Stimulated activated CD8-positive, alpha-beta memory T cell treated with anti-CD3 and anti-CD28 coated beads, Interleukin-12 subunit alpha, Interleukin-12 subunit beta, amount 100 ng/mL, for 1 hour (primary cell): Measurements from ENCODE around the gene MUC5AC.
"Not testable (repeated sequence)": the region's sequence is repeated elsewhere in the genome, so short reads cannot be mapped to it uniquely, and the experiment has no call there.

Source experiments
- DNase-seq: peaks from one replicate; pipeline ENCODE4 v3.0.0-alpha.2; 2020; ENCODE audit warnings: low read depth

Gene MUC5AC

GRCh38 chr11:1177771-1178090 is 20.0 kb downstream of the MUC5AC start:
- DNase-seq: no peak

GRCh38 chr11:1178201-1178885 is 20.6 kb downstream of the MUC5AC start:
- DNase-seq: no peak

- DNase-seq: no peak
Measured at GRCh38 chr11:1178906-1179305, 21.2 kb downstream of the MUC5AC start.

- no peak for DNase-seq
Measured at GRCh38 chr11:1179641-1180040, 21.9 kb downstream of the MUC5AC start.

GRCh38 chr11:1180171-1180570 is 22.4 kb downstream of the MUC5AC start:
- DNase-seq: no peak

- DNase-seq: no peak
Measured at GRCh38 chr11:1180947-1181391, 23.2 kb downstream of the MUC5AC start.

- no peak for DNase-seq
Measured at GRCh38 chr11:1181420-1181819, 23.7 kb downstream of the MUC5AC start.

GRCh38 chr11:1181853-1182535 is 24.2 kb downstream of the MUC5AC start:
- DNase-seq: no peak

- not testable (repeated sequence) for DNase-seq
Measured at GRCh38 chr11:1184139-1184538, 26.4 kb downstream of the MUC5AC start.

GRCh38 chr11:1188451-1189130 is 30.8 kb downstream of the MUC5AC start:
- not testable (repeated sequence) for DNase-seq

GRCh38 chr11:1189816-1190215 is 32.1 kb downstream of the MUC5AC start:
- DNase-seq: not testable (repeated sequence)

GRCh38 chr11:1191786-1192470 is 34.2 kb downstream of the MUC5AC start:
- not testable (repeated sequence) for DNase-seq

- no peak for DNase-seq
Measured at GRCh38 chr11:1192741-1193325, 35.1 kb downstream of the MUC5AC start.

- no peak for DNase-seq
Measured at GRCh38 chr11:1193326-1194230, 35.8 kb downstream of the MUC5AC start.

- no peak for DNase-seq
Measured at GRCh38 chr11:1194231-1194976, 36.7 kb downstream of the MUC5AC start.

GRCh38 chr11:1194977-1195681 is 37.4 kb downstream of the MUC5AC start:
- no peak for DNase-seq

- DNase-seq: no peak
Measured at GRCh38 chr11:1195682-1196515, 38.1 kb downstream of the MUC5AC start.

- DNase-seq: no peak
Measured at GRCh38 chr11:1196516-1197391, 39.0 kb downstream of the MUC5AC start.
